Breast epithelium (tissue), 4 donors: ENCODE data around the gene ITPR1. TPM values are rescaled to one million over a fixed set of nuclear protein-coding genes. Genes with fewer than 3 reads are reported as not detected.

Source experiments
- DNase-seq, 2 donors: peaks; one replicate each; pipeline ENCODE4 v3.0.0-alpha.2; 2019; ENCODE audit warnings: low spot score in 2 of 2
- H3K27ac ChIP-seq, 2 donors: fragments of 200-600 bp; sonication (generic) in 1 of 2; one replicate each; pipeline ENCODE4 v1.5.1; 2016 to 2019; ENCODE audit warnings: mild to moderate bottlenecking in 1 of 2
- H3K27me3 ChIP-seq, 2 donors: fragments of 200-600 bp; sonication (generic) in 1 of 2; one replicate each; pipeline versions ENCODE4 v1.5.1 to v1.6.0; 2017 to 2019; ENCODE audit warnings: control low read depth in 1 of 2, mild to moderate bottlenecking in 1 of 2
- H3K36me3 ChIP-seq: fragments of 200-600 bp; one replicate; pipeline ENCODE4 v1.5.1; 2019
- H3K4me1 ChIP-seq, 2 donors: fragments of 200-600 bp; sonication (generic); one replicate each; pipeline ENCODE4 v1.5.1; 2016 to 2019; ENCODE audit warnings: control low read depth in 1 of 2
- H3K4me3 ChIP-seq, 3 donors: fragments of 200-600 bp; sonication (generic); 1 replicate in 2 of 3; 2 replicates in 1 of 3; pipeline ENCODE4 v1.5.1; 2016 to 2019; ENCODE audit warnings: mild to moderate bottlenecking in 3 of 3, moderate library complexity in 2 of 3
- H3K9me3 ChIP-seq, 2 donors: fragments of 200-600 bp; sonication (generic) in 1 of 2; one replicate each; pipeline ENCODE4 v1.5.1; 2016 to 2019; ENCODE audit warnings: control low read depth in 1 of 2
- POLR2A ChIP-seq: fragments of 450-650 bp; IDR thresholded peaks from one replicate; pipeline ENCODE4 v1.6.1; 2016; ENCODE audit warnings: antibody characterized with exemption, mild to moderate bottlenecking, moderate library complexity
- POLR2AphosphoS5 ChIP-seq, 3 donors: sonication (generic); formaldehyde crosslinking; IDR thresholded peaks; one replicate each; pipeline ENCODE4 v1.6.1; 2017; ENCODE audit warnings: antibody characterized with exemption in 3 of 3
- intact Hi-C: fragments of 100-400 bp; cut with DNase I; formaldehyde crosslinking; loops from one replicate; pipeline ENCODE4 v1.15.1; 2023; ENCODE audit warnings: low total_unique reads
- total RNA-seq, 3 donors: library from RNA; depleted of rRNA; stranded (reverse); fragments of >200 nt; gene quantifications; one replicate each; pipeline ENCODE4 v1.1.0, GENCODE V29; 2016
- TF ChIP-seq, protein P1 (sequence below), 3 donors: fragments of 450-650 bp; IDR thresholded peaks; one replicate each; pipeline ENCODE4 v1.5.1; 2016 to 2017; ENCODE audit warnings: antibody characterized with exemption in 3 of 3, mild to moderate bottlenecking in 3 of 3, moderate library complexity in 3 of 3

Gene ITPR1
- total RNA-seq, 3 donors from 2014 or later, result 53.8 to 227 (median 174) TPM

- TF ChIP-seq, protein P1, sequence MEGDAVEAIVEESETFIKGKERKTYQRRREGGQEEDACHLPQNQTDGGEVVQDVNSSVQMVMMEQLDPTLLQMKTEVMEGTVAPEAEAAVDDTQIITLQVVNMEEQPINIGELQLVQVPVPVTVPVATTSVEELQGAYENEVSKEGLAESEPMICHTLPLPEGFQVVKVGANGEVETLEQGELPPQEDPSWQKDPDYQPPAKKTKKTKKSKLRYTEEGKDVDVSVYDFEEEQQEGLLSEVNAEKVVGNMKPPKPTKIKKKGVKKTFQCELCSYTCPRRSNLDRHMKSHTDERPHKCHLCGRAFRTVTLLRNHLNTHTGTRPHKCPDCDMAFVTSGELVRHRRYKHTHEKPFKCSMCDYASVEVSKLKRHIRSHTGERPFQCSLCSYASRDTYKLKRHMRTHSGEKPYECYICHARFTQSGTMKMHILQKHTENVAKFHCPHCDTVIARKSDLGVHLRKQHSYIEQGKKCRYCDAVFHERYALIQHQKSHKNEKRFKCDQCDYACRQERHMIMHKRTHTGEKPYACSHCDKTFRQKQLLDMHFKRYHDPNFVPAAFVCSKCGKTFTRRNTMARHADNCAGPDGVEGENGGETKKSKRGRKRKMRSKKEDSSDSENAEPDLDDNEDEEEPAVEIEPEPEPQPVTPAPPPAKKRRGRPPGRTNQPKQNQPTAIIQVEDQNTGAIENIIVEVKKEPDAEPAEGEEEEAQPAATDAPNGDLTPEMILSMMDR (IDR thresholded peaks at IDR 0.05), result no peak
- TF ChIP-seq POLR2AphosphoS5 (IDR thresholded peaks at IDR 0.05), result peak in 1 of 3 donors; percentile 30
- Histone ChIP-seq H3K4me1 (peaks cover 0 to 30% of the 10 kb centered on the region in 2 donors), H3K36me3 (no peaks in the 10 kb centered on the region), H3K9me3 (no peaks in the 10 kb centered on the region), H3K27me3 (no peaks in the 10 kb centered on the region), H3K27ac (peak overlapping the region; percentile 90 to 91), H3K4me3 (peak overlapping the region in 2 of 3 donors; percentile 31 to 45)
- intact Hi-C loops, result no loop called here
- DNase-seq, result no peak
Observed at GRCh38 chr3:4751502-4752101, 258.5 kb downstream of the ITPR1 start.

DNA sequence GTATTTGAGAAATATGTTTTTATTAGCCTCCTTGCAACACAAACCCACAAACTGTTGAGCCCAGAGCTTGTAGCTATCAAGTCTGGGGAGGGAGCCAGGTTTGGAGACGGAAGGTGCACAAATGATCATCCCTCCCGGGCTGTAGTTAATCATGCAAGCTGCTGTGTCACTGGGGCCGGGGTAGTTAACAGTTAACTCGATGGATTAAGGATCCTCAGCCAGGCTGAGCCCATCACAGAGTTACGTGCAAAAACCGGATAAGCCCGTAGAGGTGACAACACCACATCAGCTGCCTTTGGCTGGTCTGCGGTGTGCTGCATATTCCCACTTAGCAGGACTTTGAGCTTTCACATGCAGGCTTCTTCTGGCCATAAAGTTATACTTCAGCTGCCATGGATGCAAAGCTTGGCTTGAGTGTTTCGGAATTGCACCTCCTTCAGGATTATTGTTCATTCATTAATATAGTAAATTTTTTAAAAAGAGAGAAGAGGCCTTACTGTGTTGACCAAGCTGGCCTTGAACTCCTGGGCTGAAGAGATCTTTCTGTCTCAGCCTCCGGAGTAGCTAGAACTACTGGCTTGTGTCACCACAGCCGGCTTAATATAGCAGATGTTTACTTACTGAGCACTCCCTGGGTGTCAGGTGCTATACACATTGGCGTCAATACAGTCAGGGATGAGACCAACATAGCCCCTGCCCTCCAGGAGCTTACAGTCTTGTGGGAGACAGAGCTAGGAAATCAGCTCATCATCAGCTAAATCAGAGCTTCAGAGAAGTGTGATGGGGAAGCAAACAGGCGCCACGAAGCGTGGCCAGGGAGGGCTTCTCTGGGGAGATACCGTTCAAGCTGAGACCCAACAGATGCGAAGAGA is 259.3 kb downstream of the ITPR1 start:
- no peaks in the 10 kb centered on the region for H3K36me3 ChIP-seq
- no peaks in the 10 kb centered on the region for H3K27me3 ChIP-seq
- H3K4me3 ChIP-seq, result no peak overlapping the region
- H3K4me1 ChIP-seq, result peaks cover 0 to 30% of the 10 kb centered on the region in 2 donors
- no peak for DNase-seq
- intact Hi-C loops, result no loop called here
- peak overlapping the region; percentile 90 to 91 for H3K27ac ChIP-seq
- no peaks in the 10 kb centered on the region for H3K9me3 ChIP-seq
- TF ChIP-seq POLR2A (no peak), POLR2AphosphoS5 (IDR thresholded peaks at IDR 0.05) (no peak)
- TF ChIP-seq, protein P1 (IDR thresholded peaks at IDR 0.05), result no peak

- Histone ChIP-seq H3K4me1 (peaks cover 0 to 30% of the 10 kb centered on the region in 2 donors), H3K9me3 (no peaks in the 10 kb centered on the region), H3K36me3 (no peaks in the 10 kb centered on the region), H3K4me3 (no peak overlapping the region), H3K27ac (peak overlapping the region in 1 of 2 donors; percentile 90), H3K27me3 (no peaks in the 10 kb centered on the region)
- no peak for DNase-seq
- TF ChIP-seq POLR2AphosphoS5 (IDR thresholded peaks at IDR 0.05), result no peak
- no peak for TF ChIP-seq POLR2A
- TF ChIP-seq, protein P1 (IDR thresholded peaks at IDR 0.05), result no peak
- intact Hi-C loops, result no loop called here
Observed at GRCh38 chr3:4753073-4753691, 260.0 kb downstream of the ITPR1 start.

- Histone ChIP-seq H3K4me1 (peaks cover 0 to 30% of the 10 kb centered on the region in 2 donors), H3K9me3 (no peaks in the 10 kb centered on the region), H3K36me3 (no peaks in the 10 kb centered on the region), H3K27ac (peak overlapping the region; percentile 7 to 61), H3K27me3 (no peaks in the 10 kb centered on the region), H3K4me3 (no peak overlapping the region)
- TF ChIP-seq POLR2A (no peak), POLR2AphosphoS5 (IDR thresholded peaks at IDR 0.05) (no peak)
- TF ChIP-seq, protein P1 (IDR thresholded peaks at IDR 0.05), result no peak
- DNase-seq, result no peak
- intact Hi-C loops, result no loop called here
Observed at GRCh38 chr3:4754180-4755086, 261.3 kb downstream of the ITPR1 start.
